WI38 (cell line): ENCODE data around the gene MS4A6A.
"Not testable (repeated sequence)": the region's sequence is repeated elsewhere in the genome, so short reads cannot be mapped to it uniquely, and the experiment has no call there.

Experiments
- H3K4me3 ChIP-seq: 2 replicates; pipeline ENCODE4 v1.5.1; 2011; ENCODE audit warnings: low read depth, mild to moderate bottlenecking, control low read depth, low read length
- CTCF ChIP-seq: IDR thresholded peaks from 2 replicates; pipeline ENCODE4 v1.5.1; 2012; ENCODE audit warnings: low read depth, mild to moderate bottlenecking, control low read depth, low read length

MS4A6A gene

GRCh38 chr11:60161766-60162165, 21.1 kb downstream of the MS4A6A start:
- H3K4me3 ChIP-seq = no peak overlapping the region
- no peak for TF ChIP-seq CTCF

GRCh38 chr11:60161107-60161506, 21.8 kb downstream of the MS4A6A start:
- no peak overlapping the region for H3K4me3 ChIP-seq
- TF ChIP-seq CTCF = no peak

- TF ChIP-seq CTCF = no peak
- no peak overlapping the region for H3K4me3 ChIP-seq
Observed at GRCh38 chr11:60159868-60160267, 23.0 kb downstream of the MS4A6A start.

- no peak overlapping the region for H3K4me3 ChIP-seq
- TF ChIP-seq CTCF = no peak
Observed at GRCh38 chr11:60159284-60159683, 23.6 kb downstream of the MS4A6A start.

- no peak overlapping the region for H3K4me3 ChIP-seq
- no peak for TF ChIP-seq CTCF
Observed at GRCh38 chr11:60158636-60159035, 24.2 kb downstream of the MS4A6A start.

- TF ChIP-seq CTCF = no peak
- no peak overlapping the region for H3K4me3 ChIP-seq
Observed at GRCh38 chr11:60155931-60156330, 27.0 kb downstream of the MS4A6A start.

GRCh38 chr11:60152727-60153126, 30.2 kb downstream of the MS4A6A start:
- not testable (repeated sequence) for H3K4me3 ChIP-seq

- TF ChIP-seq CTCF = no peak
- H3K4me3 ChIP-seq = no peak overlapping the region
Observed at GRCh38 chr11:60150279-60150678, 32.6 kb downstream of the MS4A6A start.
